ENCODE measurements around the gene PGRMC1. TPM values are rescaled to one million over a fixed set of nuclear protein-coding genes. Genes with fewer than 3 reads are reported as not detected.
"Not testable (repeated sequence)": the region's sequence is repeated elsewhere in the genome, so short reads cannot be mapped to it uniquely, and the experiment has no call there.

The PGRMC1 gene
- total RNA-seq, 1 experiment from 2014 or later, result 120 TPM

GRCh38 chrX:119226446-119226845, 9.6 kb upstream of the PGRMC1 start:
- Histone ChIP-seq H3K36me3 (no peaks in the 10 kb centered on the region), H3K9me3 (no peaks in the 10 kb centered on the region), H3K4me3 (no peak overlapping the region), H3K27me3 (no peaks in the 10 kb centered on the region)
- DNase-seq, result no peak

- no peaks in the 10 kb centered on the region for H3K36me3 ChIP-seq
- no peaks in the 10 kb centered on the region for H3K27me3 ChIP-seq
- peak; percentile 54 for DNase-seq
- H3K4me3 ChIP-seq, result no peak overlapping the region
- no peaks in the 10 kb centered on the region for H3K9me3 ChIP-seq
Measured at GRCh38 chrX:119228512-119229252, 7.4 kb upstream of the PGRMC1 start.

GRCh38 chrX:119229253-119229615, 6.9 kb upstream of the PGRMC1 start:
- DNase-seq, result no peak

GRCh38 chrX:119230850-119231249, 5.2 kb upstream of the PGRMC1 start:
- Histone ChIP-seq H3K9me3 (no peaks in the 10 kb centered on the region), H3K4me3 (no peak overlapping the region), H3K36me3 (no peaks in the 10 kb centered on the region), H3K27me3 (no peaks in the 10 kb centered on the region)
- DNase-seq, result no peak

More at GRCh38 chrX:119229253-119229615, 6.9 kb upstream of the PGRMC1 start:
- H3K27me3 ChIP-seq, result no peaks in the 10 kb centered on the region
- H3K4me3 ChIP-seq, result no peak overlapping the region
- H3K36me3 ChIP-seq, result no peaks in the 10 kb centered on the region
- no peaks in the 10 kb centered on the region for H3K9me3 ChIP-seq

- Histone ChIP-seq H3K9me3 (no peaks in the 10 kb centered on the region), H3K36me3 (no peaks in the 10 kb centered on the region), H3K27me3 (no peaks in the 10 kb centered on the region), H3K4me3 (no peak overlapping the region)
- no peak for DNase-seq
Measured at GRCh38 chrX:119231936-119232445, 4.1 kb upstream of the PGRMC1 start.

GRCh38 chrX:119235051-119235511, 1.0 kb upstream of the PGRMC1 start:
- H3K4me3 ChIP-seq, result no peak overlapping the region
- no peaks in the 10 kb centered on the region for H3K36me3 ChIP-seq
- no peak for DNase-seq

GRCh38 chrX:119236623-119237561, 807 bp downstream of the PGRMC1 start:
- Histone ChIP-seq H3K9me3 (no peaks in the 10 kb centered on the region), H3K4me3 (peak overlapping the region; percentile 77), H3K36me3 (peaks cover 12% of the 10 kb centered on the region), H3K27me3 (no peaks in the 10 kb centered on the region)
- peak; percentile 56 for DNase-seq

More at GRCh38 chrX:119235051-119235511, 1.0 kb upstream of the PGRMC1 start:
- Histone ChIP-seq H3K9me3 (no peaks in the 10 kb centered on the region), H3K27me3 (no peaks in the 10 kb centered on the region)

- no peak for DNase-seq
- Histone ChIP-seq H3K27me3 (no peaks in the 10 kb centered on the region), H3K4me3 (peak overlapping the region; percentile 77), H3K36me3 (peaks cover 15% of the 10 kb centered on the region), H3K9me3 (no peaks in the 10 kb centered on the region)
Measured at GRCh38 chrX:119237562-119237942, 1.5 kb downstream of the PGRMC1 start.

- peaks cover 25% of the 10 kb centered on the region for H3K36me3 ChIP-seq
- H3K27me3 ChIP-seq, result no peaks in the 10 kb centered on the region
- no peaks in the 10 kb centered on the region for H3K9me3 ChIP-seq
- DNase-seq, result no peak
- peak overlapping the region; percentile 77; the same call in 1 of the 2 replicates for H3K4me3 ChIP-seq
Measured at GRCh38 chrX:119238557-119238956, 2.5 kb downstream of the PGRMC1 start.

- DNase-seq, result peak; percentile 47
- Histone ChIP-seq H3K9me3 (no peaks in the 10 kb centered on the region), H3K4me3 (no peak overlapping the region), H3K36me3 (peaks cover 37% of the 10 kb centered on the region), H3K27me3 (no peaks in the 10 kb centered on the region)
Measured at GRCh38 chrX:119240356-119240755, 4.3 kb downstream of the PGRMC1 start.

GRCh38 chrX:119247702-119248101, 11.6 kb downstream of the PGRMC1 start:
- Histone ChIP-seq H3K27me3 (no peaks in the 10 kb centered on the region), H3K36me3 (peaks cover 20% of the 10 kb centered on the region), H3K4me3 (no peak overlapping the region), H3K9me3 (no peaks in the 10 kb centered on the region)
- DNase-seq, result no peak

- no peaks in the 10 kb centered on the region for H3K9me3 ChIP-seq
- DNase-seq, result peak; percentile 42
- H3K4me3 ChIP-seq, result no peak overlapping the region
Measured at GRCh38 chrX:119249891-119250290, 13.8 kb downstream of the PGRMC1 start.

GRCh38 chrX:119251386-119251785, 15.3 kb downstream of the PGRMC1 start:
- DNase-seq, result no peak
- Histone ChIP-seq H3K36me3 (no peaks in the 10 kb centered on the region), H3K4me3 (no peak overlapping the region), H3K27me3 (no peaks in the 10 kb centered on the region), H3K9me3 (no peaks in the 10 kb centered on the region)

More at GRCh38 chrX:119249891-119250290, 13.8 kb downstream of the PGRMC1 start:
- peaks cover under 1% of the 10 kb centered on the region for H3K36me3 ChIP-seq
- no peaks in the 10 kb centered on the region for H3K27me3 ChIP-seq

- Histone ChIP-seq H3K9me3 (no peaks in the 10 kb centered on the region), H3K36me3 (no peaks in the 10 kb centered on the region), H3K4me3 (no peak overlapping the region), H3K27me3 (no peaks in the 10 kb centered on the region)
- no peak for DNase-seq
Measured at GRCh38 chrX:119252716-119253115, 16.6 kb downstream of the PGRMC1 start.

GRCh38 chrX:119266364-119266995, 30.4 kb downstream of the PGRMC1 start:
- H3K4me3 ChIP-seq, result no peak overlapping the region

GRCh38 chrX:119267115-119267514, 31.0 kb downstream of the PGRMC1 start:
- not testable (repeated sequence) for H3K9me3 ChIP-seq, H3K36me3 ChIP-seq, H3K27me3 ChIP-seq, H3K4me3 ChIP-seq, DNase-seq

More at GRCh38 chrX:119266364-119266995, 30.4 kb downstream of the PGRMC1 start:
- peaks cover 2% of the 10 kb centered on the region; the same call in 1 of the 2 replicates for H3K27me3 ChIP-seq
- DNase-seq, result no peak
- H3K9me3 ChIP-seq, result no peaks in the 10 kb centered on the region
- H3K36me3 ChIP-seq, result no peaks in the 10 kb centered on the region
